PFSK-1 (cell line): Measurements from ENCODE around the gene TRAPPC12.

ENCODE experiments used
- FOXP2 ChIP-seq: optimal IDR thresholded peaks from 2 replicates; pipeline ENCODE3; 2011; ENCODE audit warnings: borderline replicate concordance, control low read depth, inconsistent platforms; ENCODE audit not compliant: insufficient read depth; ENCODE audit errors: extremely low read length, extremely low read depth
- POLR2AphosphoS5 ChIP-seq: IDR thresholded peaks from 2 replicates; pipeline ENCODE4 v1.6.1; 2012; ENCODE audit warnings: low read depth, mild to moderate bottlenecking, control low read depth, low read length, moderate library complexity
- SIN3A ChIP-seq: IDR thresholded peaks from 2 replicates; pipeline ENCODE4 v1.6.1; 2012; ENCODE audit warnings: mild to moderate bottlenecking, low read length, moderate library complexity, borderline replicate concordance; ENCODE audit not compliant: insufficient read depth
- TAF1 ChIP-seq: IDR thresholded peaks from 2 replicates; pipeline ENCODE4 v1.6.1; 2012; ENCODE audit warnings: low read length, control low read depth, borderline replicate concordance; ENCODE audit not compliant: insufficient read depth
- TF ChIP-seq, protein P1 (sequence below), 2 experiments: IDR thresholded peaks; 2 replicates each; pipeline versions ENCODE4 v1.6.1 to v1.8.0; 2011 to 2012; ENCODE audit warnings: low read depth in 2 of 2, low read length in 2 of 2, control low read depth in 1 of 2, inconsistent platforms in 1 of 2, mild to moderate bottlenecking in 1 of 2, moderate library complexity in 1 of 2; ENCODE audit not compliant: insufficient read depth in 1 of 2

Gene TRAPPC12

GRCh38 chr2:3513026-3513810, 133.7 kb downstream of the TRAPPC12 start:
- no peak for TF ChIP-seq FOXP2
- TF ChIP-seq, protein P1, sequence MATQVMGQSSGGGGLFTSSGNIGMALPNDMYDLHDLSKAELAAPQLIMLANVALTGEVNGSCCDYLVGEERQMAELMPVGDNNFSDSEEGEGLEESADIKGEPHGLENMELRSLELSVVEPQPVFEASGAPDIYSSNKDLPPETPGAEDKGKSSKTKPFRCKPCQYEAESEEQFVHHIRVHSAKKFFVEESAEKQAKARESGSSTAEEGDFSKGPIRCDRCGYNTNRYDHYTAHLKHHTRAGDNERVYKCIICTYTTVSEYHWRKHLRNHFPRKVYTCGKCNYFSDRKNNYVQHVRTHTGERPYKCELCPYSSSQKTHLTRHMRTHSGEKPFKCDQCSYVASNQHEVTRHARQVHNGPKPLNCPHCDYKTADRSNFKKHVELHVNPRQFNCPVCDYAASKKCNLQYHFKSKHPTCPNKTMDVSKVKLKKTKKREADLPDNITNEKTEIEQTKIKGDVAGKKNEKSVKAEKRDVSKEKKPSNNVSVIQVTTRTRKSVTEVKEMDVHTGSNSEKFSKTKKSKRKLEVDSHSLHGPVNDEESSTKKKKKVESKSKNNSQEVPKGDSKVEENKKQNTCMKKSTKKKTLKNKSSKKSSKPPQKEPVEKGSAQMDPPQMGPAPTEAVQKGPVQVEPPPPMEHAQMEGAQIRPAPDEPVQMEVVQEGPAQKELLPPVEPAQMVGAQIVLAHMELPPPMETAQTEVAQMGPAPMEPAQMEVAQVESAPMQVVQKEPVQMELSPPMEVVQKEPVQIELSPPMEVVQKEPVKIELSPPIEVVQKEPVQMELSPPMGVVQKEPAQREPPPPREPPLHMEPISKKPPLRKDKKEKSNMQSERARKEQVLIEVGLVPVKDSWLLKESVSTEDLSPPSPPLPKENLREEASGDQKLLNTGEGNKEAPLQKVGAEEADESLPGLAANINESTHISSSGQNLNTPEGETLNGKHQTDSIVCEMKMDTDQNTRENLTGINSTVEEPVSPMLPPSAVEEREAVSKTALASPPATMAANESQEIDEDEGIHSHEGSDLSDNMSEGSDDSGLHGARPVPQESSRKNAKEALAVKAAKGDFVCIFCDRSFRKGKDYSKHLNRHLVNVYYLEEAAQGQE (IDR thresholded peaks at IDR 0.05; ENCODE audit: insufficient read depth in 1 of 2, low read depth in 2 of 2, low read length in 2 of 2), result no peak
- TF ChIP-seq SIN3A, result no peak
- no peak for TF ChIP-seq TAF1
- no peak for TF ChIP-seq POLR2AphosphoS5

GRCh38 chr2:3516831-3517230, 137.3 kb downstream of the TRAPPC12 start:
- no peak for TF ChIP-seq SIN3A
- no peak for TF ChIP-seq TAF1
- no peak for TF ChIP-seq FOXP2
- TF ChIP-seq, protein P1 (IDR thresholded peaks at IDR 0.05; ENCODE audit: insufficient read depth in 1 of 2, low read depth in 2 of 2, low read length in 2 of 2), result no peak

- TF ChIP-seq TAF1 (no peak), SIN3A (no peak), POLR2AphosphoS5 (no peak), FOXP2 (no peak)
- TF ChIP-seq, protein P1 (IDR thresholded peaks at IDR 0.05; ENCODE audit: insufficient read depth in 1 of 2, low read depth in 2 of 2, low read length in 2 of 2), result no peak
These were observed 138.5 kb downstream of the TRAPPC12 start for GRCh38 chr2:3517948-3518495.

DNA sequence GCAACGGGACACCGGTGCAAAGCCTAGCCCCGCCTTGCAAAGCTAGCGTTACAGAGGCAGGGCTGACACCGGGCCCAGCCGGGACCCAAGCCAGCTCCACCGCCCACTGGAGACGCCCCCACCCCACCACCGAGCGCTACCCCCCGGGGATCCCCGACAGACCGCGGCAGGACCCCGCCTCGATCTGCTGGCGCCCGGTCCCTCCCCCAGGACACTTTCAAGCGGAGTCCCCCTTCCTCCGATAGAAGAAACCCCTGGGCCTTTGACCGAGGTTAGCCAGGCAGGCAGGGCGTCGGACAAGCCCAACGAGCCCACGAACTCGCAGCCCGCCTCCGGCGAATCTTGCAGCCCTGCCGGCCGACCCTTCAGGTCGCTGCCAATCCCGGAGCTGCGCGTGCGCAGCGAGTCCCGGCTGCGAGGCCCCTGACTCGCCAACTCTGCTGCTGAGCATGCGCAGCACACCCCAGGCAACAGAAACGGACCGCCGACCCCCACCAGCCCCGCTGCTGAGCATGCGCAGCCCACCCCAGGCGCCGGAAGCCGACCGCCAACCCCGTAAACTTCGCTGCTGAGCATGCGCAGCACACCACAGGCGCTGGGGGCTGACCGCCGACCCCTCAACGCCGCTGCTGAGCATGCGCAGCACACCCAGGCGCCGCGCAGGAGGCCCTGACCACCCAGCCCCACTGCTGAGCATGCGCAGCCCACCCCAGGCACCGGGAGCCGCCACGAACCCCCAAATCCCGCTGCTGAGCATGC, 139.2 kb downstream of the TRAPPC12 start:
- peak; percentile 77; the same call in 1 of the 2 replicates for TF ChIP-seq SIN3A
- TF ChIP-seq, protein P1 (IDR thresholded peaks at IDR 0.05; ENCODE audit: insufficient read depth in 1 of 2, low read depth in 2 of 2, low read length in 2 of 2), result peak in 1 of 2 experiments; percentile 39; a peak in 1 of 4 replicates
- TF ChIP-seq TAF1, result peak; percentile 72; the same call in 1 of the 2 replicates
- peak; percentile 58 for TF ChIP-seq FOXP2
- TF ChIP-seq POLR2AphosphoS5, result peak; percentile 63; the same call in 1 of the 2 replicates
